Tibial nerve (tissue), 3 donors: ENCODE results near the gene ASNS.

Experiments
- POLR2A ChIP-seq, 2 donors: fragments of 450-650 bp; IDR thresholded peaks; one replicate each; pipeline ENCODE4 v1.6.1; 2017; ENCODE audit warnings: antibody characterized with exemption in 2 of 2, mild to moderate bottlenecking in 2 of 2, moderate library complexity in 2 of 2
- TF ChIP-seq, protein P1 (sequence below), 5 experiments: fragments of 200-600 bp in 3 of 5; fragments of 450-650 bp in 2 of 5; sonication (generic) in 3 of 5; IDR thresholded peaks; one replicate each; pipeline ENCODE4 v1.5.1; 2016 to 2019; ENCODE audit warnings: antibody characterized with exemption in 5 of 5, mild to moderate bottlenecking in 3 of 5, moderate library complexity in 2 of 5

GRCh38 chr7:97846945-97847344 is 25.3 kb downstream of the ASNS start:
- TF ChIP-seq, protein P1, sequence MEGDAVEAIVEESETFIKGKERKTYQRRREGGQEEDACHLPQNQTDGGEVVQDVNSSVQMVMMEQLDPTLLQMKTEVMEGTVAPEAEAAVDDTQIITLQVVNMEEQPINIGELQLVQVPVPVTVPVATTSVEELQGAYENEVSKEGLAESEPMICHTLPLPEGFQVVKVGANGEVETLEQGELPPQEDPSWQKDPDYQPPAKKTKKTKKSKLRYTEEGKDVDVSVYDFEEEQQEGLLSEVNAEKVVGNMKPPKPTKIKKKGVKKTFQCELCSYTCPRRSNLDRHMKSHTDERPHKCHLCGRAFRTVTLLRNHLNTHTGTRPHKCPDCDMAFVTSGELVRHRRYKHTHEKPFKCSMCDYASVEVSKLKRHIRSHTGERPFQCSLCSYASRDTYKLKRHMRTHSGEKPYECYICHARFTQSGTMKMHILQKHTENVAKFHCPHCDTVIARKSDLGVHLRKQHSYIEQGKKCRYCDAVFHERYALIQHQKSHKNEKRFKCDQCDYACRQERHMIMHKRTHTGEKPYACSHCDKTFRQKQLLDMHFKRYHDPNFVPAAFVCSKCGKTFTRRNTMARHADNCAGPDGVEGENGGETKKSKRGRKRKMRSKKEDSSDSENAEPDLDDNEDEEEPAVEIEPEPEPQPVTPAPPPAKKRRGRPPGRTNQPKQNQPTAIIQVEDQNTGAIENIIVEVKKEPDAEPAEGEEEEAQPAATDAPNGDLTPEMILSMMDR (IDR thresholded peaks at IDR 0.05): no peak
- no peak for TF ChIP-seq POLR2A (IDR thresholded peaks at IDR 0.05)
